C4-2B (cell line): ENCODE results near the gene REEP1.

ENCODE experiments used
- ZFX ChIP-seq: fragments of 450-650 bp; IDR thresholded peaks from 2 replicates; pipeline ENCODE4 v1.6.1; 2017
- TF ChIP-seq, protein P1 (sequence below): fragments of 450-650 bp; conservative IDR thresholded peaks from 2 replicates; pipeline ENCODE4 v1.5.1; 2017; ENCODE audit warnings: mild to moderate bottlenecking

DNA sequence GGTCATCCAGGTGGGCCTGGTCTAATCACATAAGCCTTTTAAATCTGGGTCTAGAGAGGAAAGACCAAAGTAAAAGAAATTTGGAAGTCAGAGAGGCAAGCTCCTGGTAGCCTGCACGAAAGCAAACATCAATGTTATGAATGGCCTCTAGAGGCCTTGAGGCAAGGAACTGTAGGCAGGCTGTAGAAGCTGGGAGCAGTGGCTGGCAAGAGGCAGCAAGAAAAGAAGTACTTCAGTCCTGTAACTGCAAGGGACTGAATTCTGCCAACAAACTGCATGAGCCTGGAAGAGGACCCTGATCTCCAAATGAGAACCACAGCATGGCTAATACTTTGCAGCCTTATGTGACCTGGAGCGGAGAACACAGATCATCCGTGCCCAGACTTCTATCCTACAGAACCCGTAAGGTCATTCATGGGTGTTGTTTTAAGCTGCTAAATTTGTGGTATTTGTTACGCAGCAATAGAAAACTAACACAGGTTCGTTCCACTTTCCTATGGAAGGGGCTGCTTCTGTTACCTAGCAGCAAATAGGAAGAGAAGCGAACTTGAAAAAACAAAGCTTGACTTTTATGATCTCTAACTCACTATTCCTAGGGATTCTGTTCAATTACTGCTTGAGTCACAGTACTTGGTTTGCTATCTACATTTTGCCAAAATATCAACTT, 143.4 kb downstream of the REEP1 start:
- TF ChIP-seq, protein P1, sequence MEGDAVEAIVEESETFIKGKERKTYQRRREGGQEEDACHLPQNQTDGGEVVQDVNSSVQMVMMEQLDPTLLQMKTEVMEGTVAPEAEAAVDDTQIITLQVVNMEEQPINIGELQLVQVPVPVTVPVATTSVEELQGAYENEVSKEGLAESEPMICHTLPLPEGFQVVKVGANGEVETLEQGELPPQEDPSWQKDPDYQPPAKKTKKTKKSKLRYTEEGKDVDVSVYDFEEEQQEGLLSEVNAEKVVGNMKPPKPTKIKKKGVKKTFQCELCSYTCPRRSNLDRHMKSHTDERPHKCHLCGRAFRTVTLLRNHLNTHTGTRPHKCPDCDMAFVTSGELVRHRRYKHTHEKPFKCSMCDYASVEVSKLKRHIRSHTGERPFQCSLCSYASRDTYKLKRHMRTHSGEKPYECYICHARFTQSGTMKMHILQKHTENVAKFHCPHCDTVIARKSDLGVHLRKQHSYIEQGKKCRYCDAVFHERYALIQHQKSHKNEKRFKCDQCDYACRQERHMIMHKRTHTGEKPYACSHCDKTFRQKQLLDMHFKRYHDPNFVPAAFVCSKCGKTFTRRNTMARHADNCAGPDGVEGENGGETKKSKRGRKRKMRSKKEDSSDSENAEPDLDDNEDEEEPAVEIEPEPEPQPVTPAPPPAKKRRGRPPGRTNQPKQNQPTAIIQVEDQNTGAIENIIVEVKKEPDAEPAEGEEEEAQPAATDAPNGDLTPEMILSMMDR: no peak
- TF ChIP-seq ZFX: no peak
